ENCODE data around the gene SAE1. TPM values are rescaled to one million over a fixed set of nuclear protein-coding genes. Genes with fewer than 3 reads are reported as not detected.

Gene SAE1
- total RNA-seq, 4 donors from 2014 or later, result 22.4 to 51.9 (median 44.7) TPM

- WGBS, result 4% methylated on average over 18 of the region's 29 CpGs
- TF ChIP-seq POLR2A (IDR thresholded peaks at IDR 0.05) (no peak), EP300 (IDR thresholded peaks at IDR 0.05) (no peak), POLR2AphosphoS5 (IDR thresholded peaks at IDR 0.05) (peak in 1 of 3 donors; percentile 70)
- TF ChIP-seq, protein P1, sequence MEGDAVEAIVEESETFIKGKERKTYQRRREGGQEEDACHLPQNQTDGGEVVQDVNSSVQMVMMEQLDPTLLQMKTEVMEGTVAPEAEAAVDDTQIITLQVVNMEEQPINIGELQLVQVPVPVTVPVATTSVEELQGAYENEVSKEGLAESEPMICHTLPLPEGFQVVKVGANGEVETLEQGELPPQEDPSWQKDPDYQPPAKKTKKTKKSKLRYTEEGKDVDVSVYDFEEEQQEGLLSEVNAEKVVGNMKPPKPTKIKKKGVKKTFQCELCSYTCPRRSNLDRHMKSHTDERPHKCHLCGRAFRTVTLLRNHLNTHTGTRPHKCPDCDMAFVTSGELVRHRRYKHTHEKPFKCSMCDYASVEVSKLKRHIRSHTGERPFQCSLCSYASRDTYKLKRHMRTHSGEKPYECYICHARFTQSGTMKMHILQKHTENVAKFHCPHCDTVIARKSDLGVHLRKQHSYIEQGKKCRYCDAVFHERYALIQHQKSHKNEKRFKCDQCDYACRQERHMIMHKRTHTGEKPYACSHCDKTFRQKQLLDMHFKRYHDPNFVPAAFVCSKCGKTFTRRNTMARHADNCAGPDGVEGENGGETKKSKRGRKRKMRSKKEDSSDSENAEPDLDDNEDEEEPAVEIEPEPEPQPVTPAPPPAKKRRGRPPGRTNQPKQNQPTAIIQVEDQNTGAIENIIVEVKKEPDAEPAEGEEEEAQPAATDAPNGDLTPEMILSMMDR (IDR thresholded peaks at IDR 0.05), result no peak
- Histone ChIP-seq H3K27ac (peak overlapping the region; percentile 94), H3K4me1 (peaks cover 33% of the 10 kb centered on the region), H3K27me3 (no peaks in the 10 kb centered on the region), H3K4me3 (peak overlapping the region; percentile 65), H3K36me3 (peaks cover 37% of the 10 kb centered on the region), H3K9me3 (no peaks in the 10 kb centered on the region)
- no peak for DNase-seq (ENCODE audit: low spot score in 2 of 2)
These were observed 127.0 kb downstream of the SAE1 start for GRCh38 chr19:47257411-47258169.

GRCh38 chr19:47258434-47258833 is 127.8 kb downstream of the SAE1 start:
- DNase-seq (ENCODE audit: low spot score in 2 of 2), result no peak
- no peaks in the 10 kb centered on the region for H3K9me3 ChIP-seq
- 88% methylated on average over 9 of the region's 9 CpGs for WGBS
- peak overlapping the region; percentile 94 for H3K27ac ChIP-seq
- H3K4me1 ChIP-seq, result peaks cover 33% of the 10 kb centered on the region
- no peaks in the 10 kb centered on the region for H3K27me3 ChIP-seq
- no peak overlapping the region for H3K4me3 ChIP-seq
- peaks cover 46% of the 10 kb centered on the region for H3K36me3 ChIP-seq
- TF ChIP-seq, protein P1 (IDR thresholded peaks at IDR 0.05), result no peak
- TF ChIP-seq POLR2AphosphoS5 (IDR thresholded peaks at IDR 0.05) (no peak), POLR2A (IDR thresholded peaks at IDR 0.05) (no peak), EP300 (IDR thresholded peaks at IDR 0.05) (no peak)

GRCh38 chr19:47258895-47259555 is 128.4 kb downstream of the SAE1 start:
- no peaks in the 10 kb centered on the region for H3K9me3 ChIP-seq
- H3K4me1 ChIP-seq, result peaks cover 33% of the 10 kb centered on the region
- WGBS, result 88% methylated on average over 5 of the region's 6 CpGs
- TF ChIP-seq POLR2AphosphoS5 (IDR thresholded peaks at IDR 0.05) (no peak), EP300 (IDR thresholded peaks at IDR 0.05) (no peak), POLR2A (IDR thresholded peaks at IDR 0.05) (no peak)
- TF ChIP-seq, protein P1 (IDR thresholded peaks at IDR 0.05), result no peak
- no peak for DNase-seq (ENCODE audit: low spot score in 2 of 2)
- no peak overlapping the region for H3K27ac ChIP-seq
- H3K4me3 ChIP-seq, result no peak overlapping the region
- H3K36me3 ChIP-seq, result peaks cover 52% of the 10 kb centered on the region
- H3K27me3 ChIP-seq, result no peaks in the 10 kb centered on the region

Other genes with a start within 250 kb of the SAE1 start
- gene NPAS1, start 111.0 kb upstream of the SAE1 start, total RNA-seq, result 1 to 10 TPM; 4.7 to 6.8 (median 5.5) TPM
- gene TMEM160, start 82.2 kb upstream of the SAE1 start, total RNA-seq, result 10 to 100 TPM; 13.9 to 45.9 (median 31.3) TPM
- 10 to 100 TPM; 24.2 to 42.8 (median 31.7) TPM for gene ZC3H4, start 17.1 kb upstream of the SAE1 start, total RNA-seq
- gene BBC3, start 100.4 kb downstream of the SAE1 start, total RNA-seq, result 10 to 100 TPM in 2 of 4 donors, 1 to 10 TPM in 2; 5.6 to 13.6 (median 9.7) TPM
- gene CCDC9, start 125.7 kb downstream of the SAE1 start, total RNA-seq, result 10 to 100 TPM; 24.6 to 33.2 (median 27.4) TPM
- 10 to 100 TPM in 2 of 4 donors, 1 to 10 TPM in 2; 6.6 to 13.5 (median 10.6) TPM for gene INAFM1, start 144.1 kb downstream of the SAE1 start, total RNA-seq
- 1 to 10 TPM; 1.2 to 2.4 (median 1.5) TPM for gene C5AR1, start 179.0 kb downstream of the SAE1 start, total RNA-seq
- gene C5AR2, start 201.3 kb downstream of the SAE1 start, total RNA-seq, result 1 to 10 TPM in 2 of 4 donors, under 1 TPM in 2; 0.68 to 3.1 (median 1.5) TPM
- 10 to 100 TPM; 21.6 to 32.2 (median 25.3) TPM for gene DHX34, start 218.5 kb downstream of the SAE1 start, total RNA-seq